SK-N-SH treated with all-trans-retinoic acid at 6 μM for 48 hours (cell line): ENCODE measurements around the gene ST6GALNAC2.
"Not testable (repeated sequence)": the region's sequence is repeated elsewhere in the genome, so short reads cannot be mapped to it uniquely, and the experiment has no call there.

Experiments
- ATAC-seq: fragments of 200-7000 bp; cut with Tn5 transposase; 3 replicates; pipeline ENCODE4 v1.9.1; 2020; ENCODE audit warnings: mild to moderate bottlenecking, moderate library complexity
- ARNTL ChIP-seq: fragments of 450-650 bp; formaldehyde crosslinking; IDR thresholded peaks from 2 replicates; pipeline ENCODE4 v1.5.0; 2020; ENCODE audit warnings: low read depth, mild to moderate bottlenecking, moderate library complexity, borderline replicate concordance
- CSDC2 ChIP-seq: fragments of 250-450 bp; sonication (Bioruptor Pico); IDR thresholded peaks from 2 replicates; pipeline ENCODE4 v1.5.0; 2020; ENCODE audit warnings: mild to moderate bottlenecking, moderate library complexity
- ESRRG ChIP-seq: fragments of 250-450 bp; sonication (Bioruptor Pico); IDR thresholded peaks from 2 replicates; pipeline ENCODE4 v1.6.1; 2021; ENCODE audit warnings: mild to moderate bottlenecking
- GLIS3 ChIP-seq: fragments of 250-450 bp; sonication (Bioruptor Pico); IDR thresholded peaks from 2 replicates; pipeline ENCODE4 v1.5.0; 2020; ENCODE audit warnings: mild to moderate bottlenecking, moderate library complexity
- ISL1 ChIP-seq: fragments of 250-450 bp; sonication (Bioruptor Pico); IDR thresholded peaks from 2 replicates; pipeline ENCODE4 v2.1.2; 2022; ENCODE audit warnings: mild to moderate bottlenecking, moderate library complexity
- OSR1 ChIP-seq: fragments of 250-450 bp; sonication (Bioruptor Pico); IDR thresholded peaks from 2 replicates; pipeline ENCODE4 v1.8.0; 2022; ENCODE audit warnings: moderate library complexity, mild to moderate bottlenecking, inconsistent platforms
- POU6F1 ChIP-seq: fragments of 250-450 bp; sonication (Bioruptor Pico); IDR thresholded peaks from 2 replicates; pipeline ENCODE4 v1.8.0; 2021; ENCODE audit warnings: low read depth, mild to moderate bottlenecking, moderate library complexity, borderline replicate concordance
- PPARA ChIP-seq: fragments of 250-450 bp; sonication (Bioruptor Pico); IDR thresholded peaks from 2 replicates; pipeline ENCODE4 v1.5.0; 2020; ENCODE audit warnings: mild to moderate bottlenecking, borderline replicate concordance
- RARB ChIP-seq: fragments of 250-450 bp; sonication (Bioruptor Pico); IDR thresholded peaks from 2 replicates; pipeline ENCODE4 v1.8.0; 2021; ENCODE audit warnings: mild to moderate bottlenecking, moderate library complexity
- TOX ChIP-seq: fragments of 250-450 bp; sonication (Bioruptor Pico); IDR thresholded peaks from 2 replicates; pipeline ENCODE4 v1.8.0; 2021; ENCODE audit warnings: mild to moderate bottlenecking, moderate library complexity, borderline replicate concordance
- ZC3H10 ChIP-seq: fragments of 250-450 bp; sonication (Bioruptor Pico); IDR thresholded peaks from 2 replicates; pipeline ENCODE4 v1.5.1; 2021; ENCODE audit warnings: mild to moderate bottlenecking, moderate library complexity
- ZFP3 ChIP-seq: fragments of 250-450 bp; sonication (Bioruptor Pico); IDR thresholded peaks from 2 replicates; pipeline ENCODE4 v1.5.0; 2020; ENCODE audit warnings: mild to moderate bottlenecking, moderate library complexity
- ZNF565 ChIP-seq: fragments of 450-650 bp; formaldehyde crosslinking; conservative IDR thresholded peaks from 2 replicates; pipeline ENCODE4 v1.5.0; 2020; ENCODE audit warnings: low read depth, mild to moderate bottlenecking, moderate library complexity
- ZNF8 ChIP-seq: fragments of 450-650 bp; formaldehyde crosslinking; IDR thresholded peaks from 2 replicates; pipeline ENCODE4 v1.5.0; 2020; ENCODE audit warnings: mild to moderate bottlenecking, moderate library complexity
- TF ChIP-seq, protein P1 (sequence below): fragments of 250-450 bp; sonication (Bioruptor Pico); IDR thresholded peaks from 2 replicates; pipeline ENCODE4 v1.5.1; 2020; ENCODE audit warnings: low read depth, mild to moderate bottlenecking, moderate library complexity
- TF ChIP-seq, protein P2 (sequence below): fragments of 250-450 bp; sonication (Bioruptor Pico); IDR thresholded peaks from 2 replicates; pipeline ENCODE4 v1.5.0; 2020; ENCODE audit warnings: mild to moderate bottlenecking, moderate library complexity
- TF ChIP-seq, protein P3 (sequence below): fragments of 250-450 bp; sonication (Bioruptor Pico); IDR thresholded peaks from 2 replicates; pipeline ENCODE4 v1.5.1; 2021; ENCODE audit warnings: mild to moderate bottlenecking, moderate library complexity

Gene ST6GALNAC2

GRCh38 chr17:76534831-76535732 is 50.6 kb downstream of the ST6GALNAC2 start:
- no peak for ATAC-seq

GRCh38 chr17:76533640-76534359 is 51.9 kb downstream of the ST6GALNAC2 start:
- not testable (repeated sequence) for ATAC-seq

More at GRCh38 chr17:76534831-76535732, 50.6 kb downstream of the ST6GALNAC2 start:
- no peak for TF ChIP-seq ZC3H10 (CRISPR knock-in tag)
- TF ChIP-seq, protein P1, sequence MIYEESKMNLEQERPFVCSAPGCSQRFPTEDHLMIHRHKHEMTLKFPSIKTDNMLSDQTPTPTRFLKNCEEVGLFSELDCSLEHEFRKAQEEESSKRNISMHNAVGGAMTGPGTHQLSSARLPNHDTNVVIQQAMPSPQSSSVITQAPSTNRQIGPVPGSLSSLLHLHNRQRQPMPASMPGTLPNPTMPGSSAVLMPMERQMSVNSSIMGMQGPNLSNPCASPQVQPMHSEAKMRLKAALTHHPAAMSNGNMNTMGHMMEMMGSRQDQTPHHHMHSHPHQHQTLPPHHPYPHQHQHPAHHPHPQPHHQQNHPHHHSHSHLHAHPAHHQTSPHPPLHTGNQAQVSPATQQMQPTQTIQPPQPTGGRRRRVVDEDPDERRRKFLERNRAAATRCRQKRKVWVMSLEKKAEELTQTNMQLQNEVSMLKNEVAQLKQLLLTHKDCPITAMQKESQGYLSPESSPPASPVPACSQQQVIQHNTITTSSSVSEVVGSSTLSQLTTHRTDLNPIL (CRISPR knock-in tag): no peak
- TF ChIP-seq PPARA (CRISPR knock-in tag): no peak
- TF ChIP-seq ARNTL: no peak
- no peak for TF ChIP-seq OSR1 (CRISPR knock-in tag)
- no peak for TF ChIP-seq RARB (CRISPR knock-in tag)
- TF ChIP-seq POU6F1 (CRISPR knock-in tag): no peak

- ATAC-seq: no peak
Measured at GRCh38 chr17:76532072-76532651, 53.5 kb downstream of the ST6GALNAC2 start.

DNA sequence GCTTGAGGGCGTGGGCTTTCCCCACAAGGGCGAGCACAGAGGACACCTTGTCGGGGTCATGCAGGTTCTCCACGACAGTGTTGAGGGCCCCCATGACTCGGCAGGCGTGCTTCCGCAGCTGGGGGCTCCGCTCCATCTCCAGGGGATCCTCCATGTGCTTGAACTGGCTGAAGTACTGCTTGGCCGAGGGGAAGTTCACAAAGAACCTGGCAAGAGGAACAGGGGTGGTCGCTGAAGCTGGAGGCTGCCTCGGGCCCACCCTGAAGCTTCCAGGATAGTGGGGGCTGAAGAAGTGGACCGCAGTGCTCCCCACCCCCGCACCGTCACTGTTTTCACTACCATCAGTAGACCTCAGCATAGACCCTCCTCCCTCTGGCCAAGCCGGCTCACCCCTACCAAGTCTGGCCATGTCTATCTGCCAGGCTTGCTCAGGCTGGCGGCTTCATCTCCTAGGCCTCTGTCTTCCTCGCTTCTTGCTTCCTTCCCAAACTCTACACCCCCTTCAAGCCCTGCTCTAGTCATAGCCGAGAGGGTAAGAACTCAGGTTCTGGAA is 54.1 kb downstream of the ST6GALNAC2 start:
- ATAC-seq: no peak
- TF ChIP-seq CSDC2 (CRISPR knock-in tag) (no peak), ZNF565 (CRISPR knock-in tag) (no peak), GLIS3 (no peak), ESRRG (no peak), ARNTL (no peak)
- TF ChIP-seq, all 23 proteins: peak for 0

More at GRCh38 chr17:76532072-76532651, 53.5 kb downstream of the ST6GALNAC2 start:
- TF ChIP-seq POU6F1 (CRISPR knock-in tag) (no peak), CSDC2 (CRISPR knock-in tag) (no peak), ISL1 (CRISPR knock-in tag) (no peak), ESRRG (no peak), RARB (CRISPR knock-in tag) (no peak), ARNTL (no peak)
- TF ChIP-seq, protein P2, sequence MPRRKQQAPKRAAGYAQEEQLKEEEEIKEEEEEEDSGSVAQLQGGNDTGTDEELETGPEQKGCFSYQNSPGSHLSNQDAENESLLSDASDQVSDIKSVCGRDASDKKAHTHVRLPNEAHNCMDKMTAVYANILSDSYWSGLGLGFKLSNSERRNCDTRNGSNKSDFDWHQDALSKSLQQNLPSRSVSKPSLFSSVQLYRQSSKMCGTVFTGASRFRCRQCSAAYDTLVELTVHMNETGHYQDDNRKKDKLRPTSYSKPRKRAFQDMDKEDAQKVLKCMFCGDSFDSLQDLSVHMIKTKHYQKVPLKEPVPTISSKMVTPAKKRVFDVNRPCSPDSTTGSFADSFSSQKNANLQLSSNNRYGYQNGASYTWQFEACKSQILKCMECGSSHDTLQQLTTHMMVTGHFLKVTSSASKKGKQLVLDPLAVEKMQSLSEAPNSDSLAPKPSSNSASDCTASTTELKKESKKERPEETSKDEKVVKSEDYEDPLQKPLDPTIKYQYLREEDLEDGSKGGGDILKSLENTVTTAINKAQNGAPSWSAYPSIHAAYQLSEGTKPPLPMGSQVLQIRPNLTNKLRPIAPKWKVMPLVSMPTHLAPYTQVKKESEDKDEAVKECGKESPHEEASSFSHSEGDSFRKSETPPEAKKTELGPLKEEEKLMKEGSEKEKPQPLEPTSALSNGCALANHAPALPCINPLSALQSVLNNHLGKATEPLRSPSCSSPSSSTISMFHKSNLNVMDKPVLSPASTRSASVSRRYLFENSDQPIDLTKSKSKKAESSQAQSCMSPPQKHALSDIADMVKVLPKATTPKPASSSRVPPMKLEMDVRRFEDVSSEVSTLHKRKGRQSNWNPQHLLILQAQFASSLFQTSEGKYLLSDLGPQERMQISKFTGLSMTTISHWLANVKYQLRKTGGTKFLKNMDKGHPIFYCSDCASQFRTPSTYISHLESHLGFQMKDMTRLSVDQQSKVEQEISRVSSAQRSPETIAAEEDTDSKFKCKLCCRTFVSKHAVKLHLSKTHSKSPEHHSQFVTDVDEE: no peak

DNA sequence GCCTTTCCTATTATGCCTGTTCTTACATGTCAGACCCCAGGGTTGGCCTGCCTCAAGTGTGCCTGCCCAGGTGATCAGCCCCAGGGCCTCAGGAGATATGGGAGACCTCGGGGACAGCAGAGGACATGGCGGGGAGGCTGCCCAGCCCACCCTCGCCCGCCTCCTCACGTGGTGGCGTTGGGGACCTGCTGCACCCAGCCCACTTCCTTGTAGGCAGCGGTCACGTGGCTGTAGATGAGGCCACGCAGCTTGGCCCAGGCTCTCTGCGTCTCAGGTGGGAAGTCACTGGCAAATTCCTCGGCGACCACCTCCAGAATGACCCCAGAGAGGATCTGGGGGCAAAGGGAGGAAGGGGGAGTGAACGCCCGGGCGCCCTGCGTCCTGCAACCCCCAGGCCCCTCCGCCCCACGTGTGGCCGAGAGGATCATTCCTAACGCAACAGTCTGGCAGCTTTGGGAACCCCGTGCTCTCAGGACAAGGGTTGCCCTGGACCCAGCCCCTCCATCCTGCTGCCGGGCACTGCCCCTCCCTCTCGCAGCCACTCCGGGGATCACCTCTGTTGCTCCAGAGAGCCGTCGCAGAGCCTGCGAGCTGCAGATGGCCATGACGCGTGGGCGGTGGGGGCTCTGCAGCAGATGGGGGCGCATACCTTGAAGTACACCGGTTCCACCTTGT is 54.7 kb downstream of the ST6GALNAC2 start:
- ATAC-seq: no peak
- TF ChIP-seq TOX (CRISPR knock-in tag): no peak
- TF ChIP-seq ESRRG: no peak
- TF ChIP-seq ISL1 (CRISPR knock-in tag): no peak
- no peak for TF ChIP-seq ZFP3 (CRISPR knock-in tag)
- no peak for TF ChIP-seq ARNTL
- TF ChIP-seq, protein P3, sequence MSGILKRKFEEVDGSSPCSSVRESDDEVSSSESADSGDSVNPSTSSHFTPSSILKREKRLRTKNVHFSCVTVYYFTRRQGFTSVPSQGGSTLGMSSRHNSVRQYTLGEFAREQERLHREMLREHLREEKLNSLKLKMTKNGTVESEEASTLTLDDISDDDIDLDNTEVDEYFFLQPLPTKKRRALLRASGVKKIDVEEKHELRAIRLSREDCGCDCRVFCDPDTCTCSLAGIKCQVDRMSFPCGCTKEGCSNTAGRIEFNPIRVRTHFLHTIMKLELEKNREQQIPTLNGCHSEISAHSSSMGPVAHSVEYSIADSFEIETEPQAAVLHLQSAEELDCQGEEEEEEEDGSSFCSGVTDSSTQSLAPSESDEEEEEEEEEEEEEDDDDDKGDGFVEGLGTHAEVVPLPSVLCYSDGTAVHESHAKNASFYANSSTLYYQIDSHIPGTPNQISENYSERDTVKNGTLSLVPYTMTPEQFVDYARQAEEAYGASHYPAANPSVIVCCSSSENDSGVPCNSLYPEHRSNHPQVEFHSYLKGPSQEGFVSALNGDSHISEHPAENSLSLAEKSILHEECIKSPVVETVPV: no peak
- TF ChIP-seq CSDC2 (CRISPR knock-in tag): no peak
- no peak for TF ChIP-seq RARB (CRISPR knock-in tag)
- no peak for TF ChIP-seq ZNF8 (CRISPR knock-in tag)
- TF ChIP-seq, protein P2: no peak
- no peak for TF ChIP-seq ZNF565 (CRISPR knock-in tag)
